Body of pancreas (tissue), 4 donors: Measurements from ENCODE around the gene FGFR3.

ENCODE experiments used
- CTCF ChIP-seq, 7 experiments: fragments of 450-650 bp in 4 of 7; fragments of 200-600 bp in 3 of 7; sonication (generic) in 3 of 7; IDR thresholded peaks; one replicate each; pipeline ENCODE4 v1.5.1; 2016 to 2019; ENCODE audit warnings: antibody characterized with exemption in 7 of 7
- POLR2A ChIP-seq, 3 donors: fragments of 450-650 bp; IDR thresholded peaks; one replicate each; pipeline ENCODE4 v1.6.1; 2016; ENCODE audit warnings: antibody characterized with exemption in 3 of 3, mild to moderate bottlenecking in 2 of 3

- TF ChIP-seq CTCF (IDR thresholded peaks at IDR 0.05), result no peak
- no peak for TF ChIP-seq POLR2A (IDR thresholded peaks at IDR 0.05)
Observed at GRCh38 chr4:1803523-1804423, 10.7 kb downstream of the FGFR3 start.
